HEK293T (cell line): ENCODE results near the gene CALML3.

Experiments used
- BHLHE40 ChIP-seq: fragments of 450-650 bp; IDR thresholded peaks from 2 replicates; pipeline ENCODE4 v1.6.1; 2016; ENCODE audit warnings: mild to moderate bottlenecking, moderate library complexity, borderline replicate concordance
- ELF4 ChIP-seq: fragments of 450-650 bp; IDR thresholded peaks from 2 replicates; pipeline ENCODE4 v1.6.1; 2017; ENCODE audit warnings: antibody characterized with exemption
- TARDBP ChIP-seq: fragments of 450-650 bp; IDR thresholded peaks from 2 replicates; pipeline ENCODE4 v1.6.1; 2016
- ZNF384 ChIP-seq: fragments of 450-650 bp; IDR thresholded peaks from 2 replicates; pipeline ENCODE4 v1.6.1; 2016

DNA sequence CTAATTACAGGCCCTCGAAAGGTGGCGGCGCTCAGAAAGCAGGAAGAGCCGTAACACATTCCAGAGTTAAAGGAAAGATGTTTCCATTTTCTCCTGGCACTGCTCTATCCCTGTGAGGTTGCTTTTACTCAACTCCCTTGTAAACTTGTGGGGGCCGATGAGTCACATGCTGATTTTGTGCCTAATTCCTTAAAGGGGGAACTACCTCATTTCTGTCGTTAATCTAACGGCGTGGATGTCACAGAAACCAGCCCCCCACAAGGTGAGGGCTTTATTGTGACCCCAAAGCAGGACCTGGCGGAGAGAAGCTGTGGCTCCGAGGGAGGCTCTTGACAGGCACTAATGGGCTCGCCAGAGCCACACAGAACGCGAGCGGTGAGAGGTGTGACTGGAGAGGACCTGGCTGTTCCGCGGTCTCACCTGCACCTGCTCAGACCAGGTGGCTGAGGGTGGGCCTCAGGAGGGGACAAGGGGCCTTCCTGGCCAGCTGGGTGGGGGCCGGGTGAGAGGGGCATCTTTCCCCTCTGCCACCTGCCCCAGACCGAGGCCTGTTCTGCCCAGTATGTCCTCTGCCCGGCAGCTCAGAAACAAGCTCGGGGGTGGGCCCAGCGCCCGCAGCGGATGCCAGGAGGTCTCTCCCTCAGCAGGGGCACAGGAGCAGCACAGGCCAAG, 50.9 kb downstream of the CALML3 start:
- TF ChIP-seq ZNF384 = no peak
- no peak for TF ChIP-seq ELF4
- no peak for TF ChIP-seq BHLHE40
- no peak for TF ChIP-seq TARDBP
